Esophagus muscularis mucosa (tissue), 4 donors: ENCODE results near the gene RPEL1. TPM values are rescaled to one million over a fixed set of nuclear protein-coding genes. Genes with fewer than 3 reads are reported as not detected.
"Not testable (repeated sequence)": the region's sequence is repeated elsewhere in the genome, so short reads cannot be mapped to it uniquely, and the experiment has no call there.

Experiments used
- DNase-seq: peaks from one replicate; pipeline ENCODE4 v3.0.0-alpha.2; 2017; ENCODE audit errors: extremely low spot score
- H3K27ac ChIP-seq, 4 donors: fragments of 200-600 bp; sonication (generic); replicated peaks in 1 of 4; 1 replicate in 3 of 4; 2 replicates in 1 of 4; pipeline ENCODE4 v1.5.1; 2016 to 2019; ENCODE audit warnings: mild to moderate bottlenecking in 1 of 4
- H3K27me3 ChIP-seq, 4 donors: fragments of 200-600 bp; sonication (generic); one replicate each; pipeline versions ENCODE4 v1.5.1 to v1.6.0; 2016 to 2019
- H3K36me3 ChIP-seq, 4 donors: fragments of 200-600 bp; sonication (generic); one replicate each; pipeline ENCODE4 v1.5.1; 2016 to 2019
- H3K4me1 ChIP-seq, 4 donors: fragments of 200-600 bp; sonication (generic); one replicate each; pipeline ENCODE4 v1.5.1; 2016 to 2019
- H3K4me3 ChIP-seq, 4 donors: fragments of 200-600 bp; sonication (generic); 1 replicate in 2 of 4; 2 replicates in 2 of 4; pipeline ENCODE4 v1.5.1; 2016 to 2019; ENCODE audit warnings: mild to moderate bottlenecking in 4 of 4, moderate library complexity in 1 of 4
- H3K9me3 ChIP-seq, 4 donors: fragments of 200-600 bp; sonication (generic); 1 replicate in 3 of 4; 2 replicates in 1 of 4; pipeline ENCODE4 v1.5.1; 2016 to 2019
- EP300 ChIP-seq: sonication (generic); formaldehyde crosslinking; IDR thresholded peaks from one replicate; pipeline ENCODE4 v1.6.1; 2017; ENCODE audit warnings: antibody characterized with exemption
- POLR2A ChIP-seq: fragments of 450-650 bp; IDR thresholded peaks from one replicate; pipeline ENCODE4 v1.6.1; 2017; ENCODE audit warnings: antibody characterized with exemption, moderate library complexity, mild to moderate bottlenecking, low read depth
- POLR2AphosphoS5 ChIP-seq, 2 donors: sonication (generic); formaldehyde crosslinking; IDR thresholded peaks; one replicate each; pipeline ENCODE4 v1.6.1; 2017; ENCODE audit warnings: antibody characterized with exemption in 2 of 2
- WGBS: methylation state at CpG from one replicate; pipeline ENCODE4 v1.1.5; 2018; 5-methylcytosine and 5-hydroxymethylcytosine counted together
- intact Hi-C: fragments of 100-400 bp; cut with DNase I; formaldehyde crosslinking; loops from one replicate; pipeline ENCODE4 v1.15.1; 2023
- total RNA-seq, 4 donors: library from RNA; depleted of rRNA; stranded (reverse); fragments of >200 nt; gene quantifications; one replicate each; pipeline versions ENCODE4 v1.1.0 to v1.2.1, GENCODE V29; 2016
- TF ChIP-seq, protein P1 (sequence below), 3 experiments: fragments of 200-600 bp in 2 of 3; fragments of 450-650 bp in 1 of 3; sonication (generic) in 2 of 3; IDR thresholded peaks; one replicate each; pipeline ENCODE4 v1.5.1; 2017 to 2019; ENCODE audit warnings: antibody characterized with exemption in 3 of 3, mild to moderate bottlenecking in 2 of 3, moderate library complexity in 1 of 3

Gene RPEL1
- total RNA-seq, 4 donors from 2014 or later, result 0.17 TPM; not detected in 3

GRCh38 chr10:103254113-103254512 lies 8.4 kb downstream of the RPEL1 start:
- Histone ChIP-seq H3K36me3 (no peaks in the 10 kb centered on the region), H3K27me3 (no peaks in the 10 kb centered on the region), H3K27ac (no peak overlapping the region), H3K9me3 (no peaks in the 10 kb centered on the region), H3K4me1 (no peaks in the 10 kb centered on the region), H3K4me3 (no peak overlapping the region)
- TF ChIP-seq POLR2AphosphoS5 (IDR thresholded peaks at IDR 0.05) (no peak), POLR2A (no peak), EP300 (no peak)
- TF ChIP-seq, protein P1, sequence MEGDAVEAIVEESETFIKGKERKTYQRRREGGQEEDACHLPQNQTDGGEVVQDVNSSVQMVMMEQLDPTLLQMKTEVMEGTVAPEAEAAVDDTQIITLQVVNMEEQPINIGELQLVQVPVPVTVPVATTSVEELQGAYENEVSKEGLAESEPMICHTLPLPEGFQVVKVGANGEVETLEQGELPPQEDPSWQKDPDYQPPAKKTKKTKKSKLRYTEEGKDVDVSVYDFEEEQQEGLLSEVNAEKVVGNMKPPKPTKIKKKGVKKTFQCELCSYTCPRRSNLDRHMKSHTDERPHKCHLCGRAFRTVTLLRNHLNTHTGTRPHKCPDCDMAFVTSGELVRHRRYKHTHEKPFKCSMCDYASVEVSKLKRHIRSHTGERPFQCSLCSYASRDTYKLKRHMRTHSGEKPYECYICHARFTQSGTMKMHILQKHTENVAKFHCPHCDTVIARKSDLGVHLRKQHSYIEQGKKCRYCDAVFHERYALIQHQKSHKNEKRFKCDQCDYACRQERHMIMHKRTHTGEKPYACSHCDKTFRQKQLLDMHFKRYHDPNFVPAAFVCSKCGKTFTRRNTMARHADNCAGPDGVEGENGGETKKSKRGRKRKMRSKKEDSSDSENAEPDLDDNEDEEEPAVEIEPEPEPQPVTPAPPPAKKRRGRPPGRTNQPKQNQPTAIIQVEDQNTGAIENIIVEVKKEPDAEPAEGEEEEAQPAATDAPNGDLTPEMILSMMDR (IDR thresholded peaks at IDR 0.05), result no peak
- no peak for DNase-seq
- intact Hi-C loops, result no loop called here
- 80% methylated on average over 3 of the region's 3 CpGs for WGBS

DNA sequence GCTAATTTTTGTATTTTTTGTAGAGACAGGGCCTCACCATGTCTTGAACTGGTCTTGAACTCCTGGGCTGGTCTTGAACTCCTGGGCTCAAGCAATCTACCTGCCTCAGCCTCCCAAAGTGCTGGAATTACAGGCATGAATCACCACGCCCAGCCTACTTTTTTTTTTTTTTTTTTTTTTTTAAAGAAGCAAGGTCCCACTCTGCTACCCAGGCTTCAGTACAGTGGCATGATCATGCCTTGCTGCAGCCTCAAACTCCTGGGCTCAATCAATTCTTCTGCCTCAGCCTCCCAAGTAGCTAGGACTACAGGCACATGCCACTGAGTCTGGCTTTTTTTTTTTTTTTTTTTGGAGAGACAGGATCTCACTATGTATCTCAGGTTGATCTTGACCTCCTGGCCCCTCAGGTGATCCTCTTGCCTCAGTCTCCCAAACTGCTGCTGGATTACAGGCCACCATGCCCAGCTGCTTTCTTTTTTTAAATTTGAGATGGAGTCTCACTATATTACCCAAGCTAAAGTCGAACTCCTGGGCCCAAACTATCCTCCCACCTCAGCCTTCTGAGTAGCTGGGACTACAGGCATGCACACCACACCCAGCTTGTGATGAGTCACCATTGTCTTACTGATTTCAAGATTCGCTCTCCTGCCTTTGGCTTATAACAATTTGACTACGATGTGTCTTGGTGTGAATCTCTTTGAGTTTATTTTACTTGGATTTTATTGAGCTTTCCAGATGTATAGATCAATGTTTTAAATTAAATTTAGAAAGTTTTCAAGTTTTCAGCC lies 9.0 kb downstream of the RPEL1 start:
- 67% methylated on average over 4 of the region's 4 CpGs for WGBS
- DNase-seq, result no peak
- Histone ChIP-seq H3K9me3 (no peaks in the 10 kb centered on the region), H3K27me3 (no peaks in the 10 kb centered on the region), H3K4me3 (no peak overlapping the region), H3K4me1 (no peaks in the 10 kb centered on the region), H3K36me3 (no peaks in the 10 kb centered on the region), H3K27ac (no peak overlapping the region)
- intact Hi-C loops, result no loop called here
- TF ChIP-seq, protein P1 (IDR thresholded peaks at IDR 0.05), result no peak
- TF ChIP-seq POLR2A, result no peak
- TF ChIP-seq EP300, result no peak
- TF ChIP-seq POLR2AphosphoS5 (IDR thresholded peaks at IDR 0.05), result no peak

DNA sequence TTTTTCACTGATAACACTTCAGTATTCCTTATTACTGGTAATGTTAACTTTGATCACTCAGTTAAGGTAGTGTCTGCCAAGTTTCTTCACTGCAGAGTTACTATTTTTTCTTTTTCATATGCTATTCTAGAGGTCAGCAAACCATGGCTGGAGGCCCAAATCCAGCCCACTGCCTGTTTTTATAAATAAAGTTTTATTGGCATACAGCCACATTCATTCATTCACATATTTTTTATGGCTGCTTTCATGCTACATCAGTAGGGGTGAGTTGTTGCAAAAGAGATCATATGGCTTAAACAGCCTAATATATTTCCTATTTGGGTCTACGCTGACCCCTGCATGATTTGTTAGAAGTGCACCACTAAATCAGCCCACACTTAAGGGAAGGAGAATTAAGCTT lies 10.9 kb downstream of the RPEL1 start:
- Histone ChIP-seq H3K27me3 (no peaks in the 10 kb centered on the region), H3K27ac (no peak overlapping the region), H3K36me3 (no peaks in the 10 kb centered on the region), H3K9me3 (no peaks in the 10 kb centered on the region), H3K4me3 (no peak overlapping the region), H3K4me1 (no peaks in the 10 kb centered on the region)
- whole genome bisulfite sequencing, result 100% methylated on average over 1 of the region's 1 CpG
- DNase-seq, result no peak
- TF ChIP-seq EP300, result no peak
- TF ChIP-seq, protein P1 (IDR thresholded peaks at IDR 0.05), result no peak
- no peak for TF ChIP-seq POLR2A
- TF ChIP-seq POLR2AphosphoS5 (IDR thresholded peaks at IDR 0.05), result no peak
- intact Hi-C loops, result no loop called here

GRCh38 chr10:103257812-103258211 lies 12.1 kb downstream of the RPEL1 start:
- TF ChIP-seq POLR2A (no peak), POLR2AphosphoS5 (IDR thresholded peaks at IDR 0.05) (no peak), EP300 (no peak)
- TF ChIP-seq, protein P1 (IDR thresholded peaks at IDR 0.05), result no peak
- intact Hi-C loops, result no loop called here
- H3K27ac ChIP-seq, result no peak overlapping the region
- no peaks in the 10 kb centered on the region for H3K36me3 ChIP-seq
- H3K4me3 ChIP-seq, result no peak overlapping the region
- DNase-seq, result no peak
- H3K4me1 ChIP-seq, result no peaks in the 10 kb centered on the region
- H3K27me3 ChIP-seq, result peaks cover 0 to 5% (median 0%) of the 10 kb centered on the region in 4 donors
- H3K9me3 ChIP-seq, result no peaks in the 10 kb centered on the region

DNA sequence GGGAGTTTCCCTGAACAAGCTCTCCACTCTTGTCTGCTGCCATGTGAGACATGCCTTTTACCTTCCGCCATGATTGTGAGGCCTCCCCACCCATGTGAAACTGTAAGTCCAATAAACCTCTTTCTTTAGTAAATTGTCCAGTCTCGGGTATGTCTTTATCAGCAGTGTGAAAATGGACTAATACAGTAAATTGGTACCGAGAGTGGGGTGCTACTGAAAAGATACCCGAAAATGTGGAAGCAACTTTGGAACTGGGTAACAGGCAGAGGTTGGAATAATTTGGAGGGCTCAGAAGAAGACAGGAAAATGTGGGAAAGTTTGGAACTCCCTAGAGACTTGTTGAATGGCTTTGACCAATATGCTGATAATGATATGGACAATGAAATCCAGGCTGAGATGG lies 13.2 kb downstream of the RPEL1 start:
- H3K36me3 ChIP-seq, intact Hi-C loops, H3K4me3 ChIP-seq, H3K9me3 ChIP-seq, H3K4me1 ChIP-seq, DNase-seq, H3K27ac ChIP-seq: not testable (repeated sequence)
- 92% methylated on average over 4 of the region's 4 CpGs for WGBS
- H3K27me3 ChIP-seq, result peaks cover 0 to 13% (median 0%) of the 10 kb centered on the region in 4 donors
